ENCODE results near the gene TBXT.

Gene TBXT

GRCh38 chr6:166201878-166202277 lies 34.2 kb upstream of the TBXT start:
- no peak for TF ChIP-seq CTCF (conservative IDR thresholded peaks at IDR 0.05; ENCODE audit: low read depth, low read length)
- H3K27ac ChIP-seq: no peak overlapping the region
- H3K9ac ChIP-seq: no peak overlapping the region
- no peak overlapping the region for H3K4me3 ChIP-seq (IDR thresholded peaks at IDR 0.05; ENCODE audit: insufficient read depth, low read depth, low read length)
- H3K36me3 ChIP-seq (ENCODE audit: insufficient read depth): no peaks in the 10 kb centered on the region
- H3K4me1 ChIP-seq (ENCODE audit: low read depth, poor library complexity, severe bottlenecking): no peaks in the 10 kb centered on the region
- H2AFZ ChIP-seq (ENCODE audit: low read depth): no peak overlapping the region
- H3K4me2 ChIP-seq: no peak overlapping the region
- no peaks in the 10 kb centered on the region for H4K20me1 ChIP-seq (ENCODE audit: insufficient read depth)
- H3K27me3 ChIP-seq (ENCODE audit: insufficient read depth, low read depth): no peaks in the 10 kb centered on the region
- H3K79me2 ChIP-seq (ENCODE audit: insufficient read depth, low read depth): no peaks in the 10 kb centered on the region

GRCh38 chr6:166197361-166197760 lies 29.7 kb upstream of the TBXT start:
- H3K4me1 ChIP-seq (ENCODE audit: low read depth, poor library complexity, severe bottlenecking): no peaks in the 10 kb centered on the region
- no peak overlapping the region for H3K4me2 ChIP-seq
- H3K4me3 ChIP-seq (IDR thresholded peaks at IDR 0.05; ENCODE audit: insufficient read depth, low read depth, low read length): no peak overlapping the region
- H4K20me1 ChIP-seq (ENCODE audit: insufficient read depth): no peaks in the 10 kb centered on the region
- TF ChIP-seq CTCF (conservative IDR thresholded peaks at IDR 0.05; ENCODE audit: low read depth, low read length): no peak
- no peak overlapping the region for H3K27ac ChIP-seq
- H2AFZ ChIP-seq (ENCODE audit: low read depth): no peak overlapping the region
- no peaks in the 10 kb centered on the region for H3K27me3 ChIP-seq (ENCODE audit: insufficient read depth, low read depth)
- no peak overlapping the region for H3K9ac ChIP-seq
- no peaks in the 10 kb centered on the region for H3K79me2 ChIP-seq (ENCODE audit: insufficient read depth, low read depth)
- H3K36me3 ChIP-seq (ENCODE audit: insufficient read depth): no peaks in the 10 kb centered on the region

- Histone ChIP-seq H3K27ac (no peak overlapping the region), H4K20me1 (ENCODE audit: insufficient read depth) (no peaks in the 10 kb centered on the region), H2AFZ (ENCODE audit: low read depth) (no peak overlapping the region), H3K36me3 (ENCODE audit: insufficient read depth) (no peaks in the 10 kb centered on the region), H3K27me3 (ENCODE audit: insufficient read depth, low read depth) (no peaks in the 10 kb centered on the region), H3K79me2 (ENCODE audit: insufficient read depth, low read depth) (no peaks in the 10 kb centered on the region), H3K9ac (no peak overlapping the region), H3K4me1 (ENCODE audit: low read depth, poor library complexity, severe bottlenecking) (no peaks in the 10 kb centered on the region), H3K4me3 (IDR thresholded peaks at IDR 0.05; ENCODE audit: insufficient read depth, low read depth, low read length) (no peak overlapping the region), H3K4me2 (no peak overlapping the region)
- TF ChIP-seq CTCF (conservative IDR thresholded peaks at IDR 0.05; ENCODE audit: low read depth, low read length): no peak
Observed at GRCh38 chr6:166195860-166196238, 28.2 kb upstream of the TBXT start.

- Histone ChIP-seq H4K20me1 (ENCODE audit: insufficient read depth) (no peaks in the 10 kb centered on the region), H3K4me2 (no peak overlapping the region), H3K27ac (no peak overlapping the region), H3K9ac (no peak overlapping the region), H3K4me3 (IDR thresholded peaks at IDR 0.05; ENCODE audit: insufficient read depth, low read depth, low read length) (no peak overlapping the region), H3K79me2 (ENCODE audit: insufficient read depth, low read depth) (no peaks in the 10 kb centered on the region), H3K36me3 (ENCODE audit: insufficient read depth) (no peaks in the 10 kb centered on the region), H3K27me3 (ENCODE audit: insufficient read depth, low read depth) (no peaks in the 10 kb centered on the region), H3K4me1 (ENCODE audit: low read depth, poor library complexity, severe bottlenecking) (no peaks in the 10 kb centered on the region), H2AFZ (ENCODE audit: low read depth) (no peak overlapping the region)
- TF ChIP-seq CTCF (conservative IDR thresholded peaks at IDR 0.05; ENCODE audit: low read depth, low read length): no peak
Observed at GRCh38 chr6:166194914-166195859, 27.5 kb upstream of the TBXT start.
